Ovary (tissue), 3 donors: ENCODE data around the gene SELENOH.

Experiments
- EP300 ChIP-seq: sonication (generic); formaldehyde crosslinking; IDR thresholded peaks from one replicate; pipeline ENCODE4 v1.6.1; 2017; ENCODE audit warnings: antibody characterized with exemption
- POLR2A ChIP-seq: fragments of 450-650 bp; IDR thresholded peaks from one replicate; pipeline ENCODE4 v1.6.1; 2017; ENCODE audit warnings: antibody characterized with exemption, mild to moderate bottlenecking, moderate library complexity
- TF ChIP-seq, protein P1 (sequence below), 3 donors: fragments of 450-650 bp in 2 of 3; fragments of 200-600 bp in 1 of 3; IDR thresholded peaks; one replicate each; pipeline versions ENCODE4 v1.5.1 to v1.8.0; 2016 to 2022; ENCODE audit warnings: antibody characterized with exemption in 3 of 3, mild to moderate bottlenecking in 1 of 3
- donor health status: DM: no; HTN: no; CAD: no.

- TF ChIP-seq, protein P1, sequence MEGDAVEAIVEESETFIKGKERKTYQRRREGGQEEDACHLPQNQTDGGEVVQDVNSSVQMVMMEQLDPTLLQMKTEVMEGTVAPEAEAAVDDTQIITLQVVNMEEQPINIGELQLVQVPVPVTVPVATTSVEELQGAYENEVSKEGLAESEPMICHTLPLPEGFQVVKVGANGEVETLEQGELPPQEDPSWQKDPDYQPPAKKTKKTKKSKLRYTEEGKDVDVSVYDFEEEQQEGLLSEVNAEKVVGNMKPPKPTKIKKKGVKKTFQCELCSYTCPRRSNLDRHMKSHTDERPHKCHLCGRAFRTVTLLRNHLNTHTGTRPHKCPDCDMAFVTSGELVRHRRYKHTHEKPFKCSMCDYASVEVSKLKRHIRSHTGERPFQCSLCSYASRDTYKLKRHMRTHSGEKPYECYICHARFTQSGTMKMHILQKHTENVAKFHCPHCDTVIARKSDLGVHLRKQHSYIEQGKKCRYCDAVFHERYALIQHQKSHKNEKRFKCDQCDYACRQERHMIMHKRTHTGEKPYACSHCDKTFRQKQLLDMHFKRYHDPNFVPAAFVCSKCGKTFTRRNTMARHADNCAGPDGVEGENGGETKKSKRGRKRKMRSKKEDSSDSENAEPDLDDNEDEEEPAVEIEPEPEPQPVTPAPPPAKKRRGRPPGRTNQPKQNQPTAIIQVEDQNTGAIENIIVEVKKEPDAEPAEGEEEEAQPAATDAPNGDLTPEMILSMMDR (IDR thresholded peaks at IDR 0.05), result no peak
- TF ChIP-seq POLR2A, result no peak
- TF ChIP-seq EP300, result no peak
These were observed 11.7 kb downstream of the SELENOH start for GRCh38 chr11:57752954-57753353.
